Measurements from ENCODE around the gene COL16A1. TPM values are rescaled to one million over a fixed set of nuclear protein-coding genes. Genes with fewer than 3 reads are reported as not detected.

The COL16A1 gene
- total RNA-seq, 4 donors from 2014 or later: 147 to 311 (median 212) TPM

DNA sequence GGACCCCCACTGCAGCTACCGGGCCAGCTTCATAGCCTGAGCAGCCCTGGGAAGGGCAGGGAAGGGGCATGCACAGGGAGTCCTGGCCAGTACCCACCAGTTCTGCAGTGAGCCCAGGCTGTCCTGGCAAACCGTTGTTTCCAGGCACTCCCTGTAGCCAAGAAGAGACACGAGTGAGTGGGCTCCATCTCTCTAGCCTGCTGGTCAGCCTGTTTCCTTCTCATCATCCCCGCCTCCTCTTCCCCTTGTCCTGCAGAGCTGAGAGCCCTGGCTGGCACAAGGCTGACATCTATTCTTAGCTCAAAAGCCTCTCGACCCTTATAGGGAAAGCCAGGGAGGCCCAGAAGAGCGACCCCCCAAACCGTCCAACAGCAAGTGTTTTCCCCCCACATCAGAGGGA lies 28.7 kb downstream of the COL16A1 start:
- Histone ChIP-seq H3K4me1 (peaks cover 0 to 44% (median 11%) of the 10 kb centered on the region in 4 donors), H3K27ac (no peak overlapping the region)
- WGBS, 2 donors: 55 to 64% methylated on average over 7 of the region's 7 CpGs

DNA sequence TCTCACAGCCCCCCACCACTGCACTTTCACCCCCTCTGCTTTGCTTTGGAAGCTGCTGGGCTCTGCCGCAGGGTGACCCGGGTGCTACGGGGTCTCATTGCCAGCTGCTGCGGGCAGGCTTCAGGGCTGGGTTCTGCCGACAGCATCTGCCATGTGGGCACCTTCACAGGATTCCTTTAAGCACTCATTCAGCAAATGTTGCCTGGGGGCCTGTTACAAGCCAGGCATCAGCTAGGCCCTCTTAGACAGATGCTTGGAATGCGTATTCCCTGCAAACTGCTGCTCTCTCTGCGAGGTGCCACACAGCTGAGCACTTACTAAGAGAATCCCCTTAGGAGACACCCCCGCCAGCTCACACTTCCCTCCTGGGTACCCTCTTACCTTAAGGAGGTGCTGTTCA lies 29.2 kb downstream of the COL16A1 start:
- Histone ChIP-seq H3K27ac (no peak overlapping the region), H3K4me1 (peaks cover 0 to 49% (median 16%) of the 10 kb centered on the region in 4 donors), H3K4me3 (no peak overlapping the region), H3K9me3 (no peaks in the 10 kb centered on the region), H3K27me3 (no peaks in the 10 kb centered on the region), H3K36me3 (peaks cover 0 to 49% (median 0%) of the 10 kb centered on the region in 3 donors)
- 71 to 83% methylated on average over 8 of the region's 8 CpGs for WGBS, 2 donors
- TF ChIP-seq, protein P1, sequence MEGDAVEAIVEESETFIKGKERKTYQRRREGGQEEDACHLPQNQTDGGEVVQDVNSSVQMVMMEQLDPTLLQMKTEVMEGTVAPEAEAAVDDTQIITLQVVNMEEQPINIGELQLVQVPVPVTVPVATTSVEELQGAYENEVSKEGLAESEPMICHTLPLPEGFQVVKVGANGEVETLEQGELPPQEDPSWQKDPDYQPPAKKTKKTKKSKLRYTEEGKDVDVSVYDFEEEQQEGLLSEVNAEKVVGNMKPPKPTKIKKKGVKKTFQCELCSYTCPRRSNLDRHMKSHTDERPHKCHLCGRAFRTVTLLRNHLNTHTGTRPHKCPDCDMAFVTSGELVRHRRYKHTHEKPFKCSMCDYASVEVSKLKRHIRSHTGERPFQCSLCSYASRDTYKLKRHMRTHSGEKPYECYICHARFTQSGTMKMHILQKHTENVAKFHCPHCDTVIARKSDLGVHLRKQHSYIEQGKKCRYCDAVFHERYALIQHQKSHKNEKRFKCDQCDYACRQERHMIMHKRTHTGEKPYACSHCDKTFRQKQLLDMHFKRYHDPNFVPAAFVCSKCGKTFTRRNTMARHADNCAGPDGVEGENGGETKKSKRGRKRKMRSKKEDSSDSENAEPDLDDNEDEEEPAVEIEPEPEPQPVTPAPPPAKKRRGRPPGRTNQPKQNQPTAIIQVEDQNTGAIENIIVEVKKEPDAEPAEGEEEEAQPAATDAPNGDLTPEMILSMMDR (IDR thresholded peaks at IDR 0.05): no peak
- no peak for TF ChIP-seq EP300 (IDR thresholded peaks at IDR 0.05)
- TF ChIP-seq POLR2A (IDR thresholded peaks at IDR 0.05): no peak
- no peak for DNase-seq (ENCODE audit: low spot score in 2 of 2)

More for the DNA sequence above, 28.7 kb downstream of the COL16A1 start:
- Histone ChIP-seq H3K27me3 (no peaks in the 10 kb centered on the region), H3K9me3 (no peaks in the 10 kb centered on the region), H3K4me3 (no peak overlapping the region), H3K36me3 (peaks cover 0 to 54% (median 0%) of the 10 kb centered on the region in 3 donors)
- no peak for DNase-seq (ENCODE audit: low spot score in 2 of 2)
- TF ChIP-seq EP300 (IDR thresholded peaks at IDR 0.05): no peak
- TF ChIP-seq, protein P1 (IDR thresholded peaks at IDR 0.05): no peak
- no peak for TF ChIP-seq POLR2A (IDR thresholded peaks at IDR 0.05)

DNA sequence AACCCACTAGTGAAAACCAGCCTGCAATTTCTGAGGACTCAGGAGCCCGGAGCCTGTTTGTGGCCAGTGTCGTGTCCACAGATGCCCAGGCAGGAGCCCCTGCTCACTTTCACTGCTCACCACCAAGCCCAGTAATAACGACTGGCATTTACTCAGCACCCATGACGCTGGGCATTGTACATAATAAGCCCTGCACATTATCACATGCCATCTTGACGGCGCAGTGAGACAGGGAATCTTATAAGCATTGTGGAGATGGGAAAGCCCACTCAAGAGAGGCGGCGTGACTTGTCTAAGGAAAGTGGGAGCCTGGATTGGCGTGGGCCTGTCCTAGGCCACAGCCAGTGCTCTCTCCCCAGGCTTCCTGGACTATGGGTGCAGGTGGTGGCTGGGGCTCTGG lies 30.4 kb downstream of the COL16A1 start:
- Histone ChIP-seq H3K36me3 (peaks cover 0 to 37% (median 0%) of the 10 kb centered on the region in 3 donors), H3K4me3 (no peak overlapping the region), H3K27ac (peak overlapping the region in 1 of 4 donors; percentile 49), H3K27me3 (no peaks in the 10 kb centered on the region), H3K4me1 (peaks cover 0 to 61% (median 22%) of the 10 kb centered on the region in 4 donors), H3K9me3 (no peaks in the 10 kb centered on the region)
- WGBS, 2 donors: 81 to 83% methylated on average over 8 to 9 of the region's 9 CpGs
- DNase-seq (ENCODE audit: low spot score in 2 of 2): no peak
- TF ChIP-seq EP300 (IDR thresholded peaks at IDR 0.05): no peak
- no peak for TF ChIP-seq POLR2A (IDR thresholded peaks at IDR 0.05)
- TF ChIP-seq, protein P1 (IDR thresholded peaks at IDR 0.05): no peak

DNA sequence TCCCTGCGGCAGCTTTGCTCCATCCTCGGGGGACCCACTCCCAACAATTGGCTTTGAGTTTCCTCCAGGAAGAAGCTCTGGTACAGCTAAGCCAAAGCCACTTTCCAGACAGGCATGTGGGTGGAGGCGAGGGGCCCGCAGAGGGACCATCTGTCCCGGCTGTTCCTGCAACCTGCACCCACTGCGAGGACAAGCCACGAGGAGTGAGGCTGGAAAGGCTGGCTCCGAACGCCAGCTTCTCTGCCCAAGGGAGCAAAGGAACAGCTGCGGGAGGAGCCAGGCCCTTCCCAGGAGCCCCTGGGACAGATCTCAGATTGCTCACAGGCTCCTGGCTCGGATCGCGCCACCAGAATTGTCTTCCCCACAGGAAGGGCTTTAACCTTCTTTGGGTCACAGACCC lies 30.8 kb downstream of the COL16A1 start:
- peaks cover 0 to 66% (median 22%) of the 10 kb centered on the region in 4 donors for H3K4me1 ChIP-seq

DNA sequence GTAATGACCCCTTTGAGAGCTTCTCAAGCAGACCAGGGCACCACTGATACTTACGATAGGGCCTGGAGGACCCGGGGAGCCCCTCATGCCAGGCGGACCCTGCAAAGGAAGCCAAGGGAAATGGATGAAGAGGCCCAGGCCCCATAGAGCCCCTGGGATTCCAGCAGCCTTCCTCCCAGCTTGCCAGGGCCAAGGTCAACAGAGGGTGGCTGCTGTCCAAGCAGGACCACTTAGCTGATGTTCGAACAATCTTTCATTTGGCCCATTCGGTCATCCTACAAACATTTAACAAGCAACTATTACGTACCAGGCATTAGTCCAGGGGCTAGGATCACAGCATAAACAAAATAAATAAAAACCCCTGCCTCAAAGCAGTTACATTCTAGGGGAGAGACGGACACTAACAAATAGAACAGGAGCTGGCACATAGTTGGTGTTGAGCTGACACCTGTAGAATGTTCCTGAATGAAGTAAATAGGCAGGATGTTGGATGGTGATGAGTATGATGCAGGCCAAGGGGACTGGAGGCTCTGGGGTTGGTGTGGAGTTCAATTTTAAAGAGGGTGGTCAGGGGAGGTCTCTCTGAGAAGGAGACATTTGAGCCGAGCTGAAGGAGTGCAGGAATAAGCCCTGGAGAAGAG lies 32.1 kb downstream of the COL16A1 start:
- TF ChIP-seq POLR2A (IDR thresholded peaks at IDR 0.05): no peak
- TF ChIP-seq, protein P1 (IDR thresholded peaks at IDR 0.05): no peak
- no peak for TF ChIP-seq EP300 (IDR thresholded peaks at IDR 0.05)
- Histone ChIP-seq H3K27me3 (no peaks in the 10 kb centered on the region), H3K4me3 (no peak overlapping the region), H3K4me1 (peaks cover 0 to 77% (median 29%) of the 10 kb centered on the region in 4 donors), H3K27ac (peak overlapping the region in 3 of 4 donors; percentile 40 to 79 (median 51)), H3K9me3 (no peaks in the 10 kb centered on the region), H3K36me3 (peaks cover 0 to 20% (median 0%) of the 10 kb centered on the region in 3 donors)
- 23 to 56% methylated on average over 7 to 8 of the region's 8 CpGs for WGBS, 2 donors
- no peak for DNase-seq (ENCODE audit: low spot score in 2 of 2)

More for the DNA sequence above, 30.8 kb downstream of the COL16A1 start:
- 56 to 63% methylated on average over 13 of the region's 13 CpGs for WGBS, 2 donors
- Histone ChIP-seq H3K27me3 (no peaks in the 10 kb centered on the region), H3K4me3 (no peak overlapping the region), H3K9me3 (no peaks in the 10 kb centered on the region), H3K27ac (peak overlapping the region in 1 of 4 donors; percentile 49), H3K36me3 (peaks cover 0 to 34% (median 0%) of the 10 kb centered on the region in 3 donors)
- TF ChIP-seq EP300 (IDR thresholded peaks at IDR 0.05): no peak
- TF ChIP-seq POLR2A (IDR thresholded peaks at IDR 0.05): no peak
- TF ChIP-seq, protein P1 (IDR thresholded peaks at IDR 0.05): no peak
- DNase-seq (ENCODE audit: low spot score in 2 of 2): no peak

All from tibial nerve (tissue), 4 donors.